Cardiac muscle cell (in vitro differentiated cells and primary cell): ENCODE data around the gene KNG1. TPM values are rescaled to one million over a fixed set of nuclear protein-coding genes. Genes with fewer than 3 reads are reported as not detected.

Experiments
- DNase-seq, 2 donors: peaks; one replicate each; pipeline versions ENCODE4 v3.0.0 to v3.0.0-alpha.2; 2010 to 2017; ENCODE audit warnings: low read depth in 1 of 2, low spot score in 1 of 2
- H3K27ac ChIP-seq: fragments of 200-600 bp; sonication (generic); 2 replicates; pipeline ENCODE4 v1.5.1; 2016
- H3K27me3 ChIP-seq: fragments of 200-600 bp; sonication (generic); 2 replicates; pipeline ENCODE4 v1.6.0; 2016; ENCODE audit warnings: control low read depth
- H3K36me3 ChIP-seq: fragments of 200-600 bp; sonication (generic); 2 replicates; pipeline ENCODE4 v1.5.1; 2016; ENCODE audit warnings: control low read depth
- H3K4me1 ChIP-seq: fragments of 200-600 bp; sonication (generic); 2 replicates; pipeline ENCODE4 v1.8.1; 2017; ENCODE audit warnings: low read depth, mild to moderate bottlenecking, mixed run types
- H3K4me3 ChIP-seq: fragments of 200-600 bp; sonication (generic); 2 replicates; pipeline ENCODE4 v1.5.1; 2016; ENCODE audit warnings: mild to moderate bottlenecking
- H3K9me3 ChIP-seq: fragments of 200-600 bp; sonication (generic); 2 replicates; pipeline ENCODE4 v1.5.1; 2017; ENCODE audit warnings: low read depth, mild to moderate bottlenecking, control low read depth
- polyA plus RNA-seq: library from polyadenylated mRNA; unstranded; fragments of >200 nt; fragmentation: Nextera tagmentation; extraction: Ambion mirVana; gene quantifications from 2 replicates; pipeline ENCODE4 v1.2.1, GENCODE V29; 2016
- total RNA-seq: library from RNA; depleted of rRNA; stranded (reverse); fragments of >200 nt; gene quantifications from 2 replicates; pipeline ENCODE4 v1.2.3, GENCODE V29; 2016
- TF ChIP-seq, protein P1 (sequence below): IDR thresholded peaks from 2 replicates; pipeline ENCODE4 v1.5.1; 2012; ENCODE audit warnings: low read depth, mild to moderate bottlenecking, low read length

Gene KNG1
- total RNA-seq (not detected in 2 replicates), polyA plus RNA-seq (not detected in 2 replicates)

DNA sequence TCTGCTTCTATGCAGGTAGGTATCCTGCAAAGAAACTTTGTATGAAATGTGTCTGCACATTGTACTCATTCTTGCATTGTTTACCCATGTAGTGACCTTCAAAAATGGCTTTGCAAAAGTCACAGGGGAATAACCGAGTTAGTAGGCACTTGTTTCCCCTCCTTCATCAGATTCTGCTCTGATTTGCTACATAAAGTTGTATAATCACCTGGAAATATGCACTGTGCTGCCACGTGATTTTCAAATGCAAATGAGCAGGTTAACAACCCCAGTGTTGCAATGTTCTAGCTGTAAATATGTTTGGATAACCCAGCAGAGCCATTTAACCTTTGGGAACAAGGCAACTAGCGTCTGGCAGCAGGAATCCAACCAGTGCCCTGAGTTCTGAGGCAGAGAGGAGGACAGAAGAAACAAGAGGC is at the start of gene KNG1:
KNG1 (plus strand) TSS at position 321 of the 419 bp plus-strand sequence. CDS start 184 bp downstream, outside the sequence.
- Histone ChIP-seq H3K4me3 (no peak within 1 kb of the TSS), H3K27ac (no peak within 1 kb of the TSS), H3K27me3 (no peaks in the 10 kb centered on the region), H3K36me3 (no peaks in the 10 kb centered on the region), H3K4me1 (no peaks in the 10 kb centered on the region), H3K9me3 (no peaks in the 10 kb centered on the region)
- TF ChIP-seq, protein P1, sequence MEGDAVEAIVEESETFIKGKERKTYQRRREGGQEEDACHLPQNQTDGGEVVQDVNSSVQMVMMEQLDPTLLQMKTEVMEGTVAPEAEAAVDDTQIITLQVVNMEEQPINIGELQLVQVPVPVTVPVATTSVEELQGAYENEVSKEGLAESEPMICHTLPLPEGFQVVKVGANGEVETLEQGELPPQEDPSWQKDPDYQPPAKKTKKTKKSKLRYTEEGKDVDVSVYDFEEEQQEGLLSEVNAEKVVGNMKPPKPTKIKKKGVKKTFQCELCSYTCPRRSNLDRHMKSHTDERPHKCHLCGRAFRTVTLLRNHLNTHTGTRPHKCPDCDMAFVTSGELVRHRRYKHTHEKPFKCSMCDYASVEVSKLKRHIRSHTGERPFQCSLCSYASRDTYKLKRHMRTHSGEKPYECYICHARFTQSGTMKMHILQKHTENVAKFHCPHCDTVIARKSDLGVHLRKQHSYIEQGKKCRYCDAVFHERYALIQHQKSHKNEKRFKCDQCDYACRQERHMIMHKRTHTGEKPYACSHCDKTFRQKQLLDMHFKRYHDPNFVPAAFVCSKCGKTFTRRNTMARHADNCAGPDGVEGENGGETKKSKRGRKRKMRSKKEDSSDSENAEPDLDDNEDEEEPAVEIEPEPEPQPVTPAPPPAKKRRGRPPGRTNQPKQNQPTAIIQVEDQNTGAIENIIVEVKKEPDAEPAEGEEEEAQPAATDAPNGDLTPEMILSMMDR, result no peak
- no peak for DNase-seq

DNA sequence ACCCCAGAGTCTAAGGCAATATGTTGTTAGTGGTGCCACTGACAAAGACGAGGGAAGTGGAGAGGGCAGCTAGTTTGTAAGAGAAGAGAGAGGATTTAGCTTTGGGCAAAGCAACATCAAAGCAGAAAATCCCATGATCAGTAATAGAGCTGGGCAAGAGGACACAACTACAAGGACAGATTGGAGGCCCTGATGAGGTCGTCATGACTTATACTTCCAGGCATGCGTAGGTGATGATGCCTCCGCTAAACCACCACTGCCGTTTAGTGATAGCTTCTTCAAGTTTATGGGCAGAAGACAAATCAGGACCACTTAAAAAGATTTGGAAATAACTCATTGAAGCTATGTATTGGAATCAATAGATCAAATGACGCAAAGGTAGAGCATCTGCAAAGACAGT is 48.7 kb upstream of the KNG1 start:
- H3K4me1 ChIP-seq, result no peaks in the 10 kb centered on the region
- TF ChIP-seq, protein P1, result no peak
- no peaks in the 10 kb centered on the region for H3K36me3 ChIP-seq
- DNase-seq, result no peak
- H3K27ac ChIP-seq, result no peak overlapping the region
- H3K9me3 ChIP-seq, result no peaks in the 10 kb centered on the region
- H3K4me3 ChIP-seq, result no peak overlapping the region
- H3K27me3 ChIP-seq, result no peaks in the 10 kb centered on the region

DNA sequence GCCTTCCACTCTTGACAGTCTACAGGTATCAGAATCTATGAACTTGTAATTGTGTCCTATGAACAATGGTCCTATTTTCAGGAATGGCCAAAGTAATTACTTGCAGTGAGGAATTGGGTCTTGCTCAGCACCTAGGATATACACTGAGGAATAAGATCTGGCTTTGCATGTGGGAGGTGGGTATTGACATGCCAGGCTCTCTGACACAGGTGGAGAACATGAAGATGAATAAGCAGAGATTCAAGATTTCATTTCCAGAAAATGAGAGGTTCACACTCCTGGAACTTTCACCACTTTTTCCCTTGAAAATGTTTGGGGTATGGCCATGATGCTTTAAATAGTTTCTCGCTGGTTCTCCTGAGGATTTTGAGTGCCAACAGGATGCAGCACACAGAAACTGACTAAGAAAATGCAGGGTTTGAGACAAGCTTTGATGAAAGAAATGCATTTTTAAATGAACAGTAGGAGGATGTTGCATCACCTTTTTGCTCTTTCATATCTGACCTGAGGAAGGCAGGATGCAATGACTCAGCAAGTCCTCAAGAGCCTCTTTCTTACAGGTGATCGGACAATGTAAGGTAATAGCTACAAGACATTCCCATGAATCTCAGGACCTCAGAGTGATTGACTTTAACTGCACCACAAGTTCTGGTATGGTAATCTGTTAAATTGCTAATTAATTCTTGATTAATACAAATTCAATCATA is 47.6 kb upstream of the KNG1 start:
- no peaks in the 10 kb centered on the region for H3K9me3 ChIP-seq
- TF ChIP-seq, protein P1, result no peak
- H3K36me3 ChIP-seq, result no peaks in the 10 kb centered on the region
- H3K27ac ChIP-seq, result no peak overlapping the region
- no peak for DNase-seq
- H3K4me1 ChIP-seq, result no peaks in the 10 kb centered on the region
- no peak overlapping the region for H3K4me3 ChIP-seq
- no peaks in the 10 kb centered on the region for H3K27me3 ChIP-seq

DNA sequence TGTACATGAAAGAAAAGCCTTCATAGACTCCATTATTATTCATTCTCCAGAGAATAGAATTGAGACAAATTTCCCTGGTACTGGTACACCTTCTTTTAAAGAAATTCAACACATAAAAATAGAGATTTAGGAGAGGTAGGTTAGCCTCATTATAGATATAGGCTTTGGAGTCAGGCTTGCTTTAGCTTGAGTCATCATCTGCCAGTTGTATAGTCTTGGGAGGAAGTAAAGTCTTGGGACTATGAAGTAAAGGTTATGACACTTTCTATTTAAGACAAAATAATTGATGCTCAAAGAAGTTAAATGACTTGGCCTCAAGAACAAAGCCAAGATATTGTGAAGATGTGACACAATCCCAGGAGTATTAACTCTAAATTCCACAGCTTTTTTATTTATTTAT is 47.0 kb upstream of the KNG1 start:
- Histone ChIP-seq H3K27ac (no peak overlapping the region), H3K9me3 (no peaks in the 10 kb centered on the region), H3K36me3 (no peaks in the 10 kb centered on the region), H3K4me3 (no peak overlapping the region), H3K4me1 (no peaks in the 10 kb centered on the region), H3K27me3 (no peaks in the 10 kb centered on the region)
- DNase-seq, result no peak
- TF ChIP-seq, protein P1, result no peak

DNA sequence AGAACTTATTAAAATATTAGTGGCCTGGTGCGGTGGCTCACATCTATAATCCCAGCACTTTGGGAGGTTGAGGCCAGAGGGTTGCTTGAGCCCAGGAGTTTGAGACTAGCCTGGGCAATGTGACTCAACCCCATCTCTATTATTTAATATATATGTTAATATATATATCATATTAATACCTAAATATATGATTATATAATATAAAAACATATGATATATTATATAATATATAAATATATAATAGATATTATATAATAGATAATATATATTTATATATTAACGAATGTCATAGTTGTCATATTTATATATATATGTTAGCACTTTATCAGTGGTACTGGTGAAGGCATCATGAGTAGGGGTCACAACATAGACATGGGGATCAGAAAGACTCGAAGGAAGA is 46.1 kb upstream of the KNG1 start:
- H3K36me3 ChIP-seq, result no peaks in the 10 kb centered on the region

More for the DNA sequence above, 46.1 kb upstream of the KNG1 start:
- no peaks in the 10 kb centered on the region for H3K4me1 ChIP-seq
- H3K4me3 ChIP-seq, result no peak overlapping the region
- no peaks in the 10 kb centered on the region for H3K27me3 ChIP-seq
- TF ChIP-seq, protein P1, result no peak
- H3K27ac ChIP-seq, result no peak overlapping the region
- DNase-seq, result no peak
- no peaks in the 10 kb centered on the region for H3K9me3 ChIP-seq
